ENCODE results near the gene LAMA3.

DNA sequence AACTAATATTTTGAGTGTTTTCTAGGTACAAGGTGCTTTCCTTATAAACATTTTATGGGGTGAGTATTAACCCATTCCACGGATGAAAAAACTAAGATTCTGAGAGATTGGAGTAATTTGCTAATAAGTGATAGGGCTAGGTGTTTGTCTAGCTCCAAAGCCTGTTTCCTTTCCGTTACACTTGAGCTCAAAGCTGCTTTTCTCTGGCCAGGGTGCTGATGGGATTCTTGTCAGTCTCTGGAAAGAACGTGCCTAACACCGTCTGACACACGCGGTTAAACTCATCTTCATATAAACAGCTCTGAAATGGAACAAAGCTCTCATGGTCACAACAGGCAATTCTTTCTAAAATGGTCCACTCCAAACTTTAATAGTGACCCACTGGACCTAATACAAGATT is 24.6 kb upstream of the LAMA3 start:
- TF ChIP-seq, protein P1, sequence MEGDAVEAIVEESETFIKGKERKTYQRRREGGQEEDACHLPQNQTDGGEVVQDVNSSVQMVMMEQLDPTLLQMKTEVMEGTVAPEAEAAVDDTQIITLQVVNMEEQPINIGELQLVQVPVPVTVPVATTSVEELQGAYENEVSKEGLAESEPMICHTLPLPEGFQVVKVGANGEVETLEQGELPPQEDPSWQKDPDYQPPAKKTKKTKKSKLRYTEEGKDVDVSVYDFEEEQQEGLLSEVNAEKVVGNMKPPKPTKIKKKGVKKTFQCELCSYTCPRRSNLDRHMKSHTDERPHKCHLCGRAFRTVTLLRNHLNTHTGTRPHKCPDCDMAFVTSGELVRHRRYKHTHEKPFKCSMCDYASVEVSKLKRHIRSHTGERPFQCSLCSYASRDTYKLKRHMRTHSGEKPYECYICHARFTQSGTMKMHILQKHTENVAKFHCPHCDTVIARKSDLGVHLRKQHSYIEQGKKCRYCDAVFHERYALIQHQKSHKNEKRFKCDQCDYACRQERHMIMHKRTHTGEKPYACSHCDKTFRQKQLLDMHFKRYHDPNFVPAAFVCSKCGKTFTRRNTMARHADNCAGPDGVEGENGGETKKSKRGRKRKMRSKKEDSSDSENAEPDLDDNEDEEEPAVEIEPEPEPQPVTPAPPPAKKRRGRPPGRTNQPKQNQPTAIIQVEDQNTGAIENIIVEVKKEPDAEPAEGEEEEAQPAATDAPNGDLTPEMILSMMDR (conservative IDR thresholded peaks at IDR 0.05; ENCODE audit: low read length) = no peak
- no peak for TF ChIP-seq EZH2phosphoT487 (IDR thresholded peaks at IDR 0.05; ENCODE audit: borderline replicate concordance)

All from Loucy (cell line).